Endothelial cell (in vitro differentiated cells): ENCODE data around the gene HSPB7. TPM values are rescaled to one million over a fixed set of nuclear protein-coding genes. Genes with fewer than 3 reads are reported as not detected.

Experiments
- DNase-seq: peaks from one replicate; pipeline ENCODE4 v3.0.0; 2021; ENCODE audit warnings: low spot score
- H3K27ac Mint-ChIP-seq: one replicate; pipeline ENCODE4 v1.8.0; 2021; ENCODE audit warnings: mixed read lengths, inconsistent platforms; ENCODE audit not compliant: unreplicated experiment
- H3K27me3 Mint-ChIP-seq: one replicate; pipeline ENCODE4 v1.8.0; 2021; ENCODE audit warnings: mild to moderate bottlenecking, moderate library complexity, mixed read lengths, inconsistent platforms; ENCODE audit not compliant: unreplicated experiment
- H3K36me3 Mint-ChIP-seq: one replicate; pipeline ENCODE4 v1.8.0; 2021; ENCODE audit warnings: mild to moderate bottlenecking, low read depth, mixed read lengths, inconsistent platforms; ENCODE audit not compliant: unreplicated experiment
- H3K4me1 Mint-ChIP-seq: one replicate; pipeline ENCODE4 v1.8.0; 2021; ENCODE audit warnings: mild to moderate bottlenecking, mixed read lengths, inconsistent platforms; ENCODE audit not compliant: unreplicated experiment
- H3K4me3 Mint-ChIP-seq: one replicate; pipeline ENCODE4 v1.8.0; 2021; ENCODE audit warnings: mild to moderate bottlenecking, mixed read lengths, inconsistent platforms; ENCODE audit not compliant: unreplicated experiment
- H3K9me3 Mint-ChIP-seq: one replicate; pipeline ENCODE4 v1.8.0; 2021; ENCODE audit warnings: mixed read lengths, inconsistent platforms; ENCODE audit not compliant: unreplicated experiment
- CTCF ChIP-seq: fragments of 200-600 bp; sonication (generic); IDR thresholded peaks from one replicate; pipeline ENCODE4 v1.5.0; 2021; ENCODE audit warnings: antibody characterized with exemption; ENCODE audit not compliant: unreplicated experiment
- total RNA-seq: library from RNA; stranded (reverse); fragmentation: NEBNext Ultra II Directional; extraction: Animal tissue kit (Norgen Biotek cat#: 25700); gene quantifications from one replicate; pipeline ENCODE4 v1.2.1, GENCODE V29; 2021; ENCODE audit not compliant: unreplicated experiment

The HSPB7 gene
- total RNA-seq, 1 donor from 2014 or later = not detected

DNA sequence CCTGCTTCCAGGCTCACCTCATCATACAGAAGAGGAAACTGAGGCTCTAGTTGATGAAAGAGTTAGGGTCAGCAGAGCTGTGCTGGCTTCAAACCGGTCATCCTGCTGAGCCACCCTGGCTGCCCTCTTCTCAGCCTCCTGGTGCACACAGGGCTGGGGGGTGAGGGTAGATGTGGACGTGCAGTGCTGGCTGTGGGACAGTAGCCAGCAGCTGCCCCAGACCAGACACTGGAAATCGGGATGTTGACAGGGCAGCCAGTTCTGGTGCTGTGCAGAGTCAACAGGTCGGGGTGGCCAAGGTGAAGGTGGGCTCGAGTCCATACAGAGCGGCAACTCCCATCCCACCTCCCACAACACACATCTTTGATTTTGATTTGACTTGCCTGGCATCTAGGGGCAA, 2.5 kb upstream of the HSPB7 start:
- Mint-ChIP-seq H3K27ac (no peak overlapping the region), H3K9me3 (no peaks in the 10 kb centered on the region), H3K4me1 (no peaks in the 10 kb centered on the region), H3K4me3 (no peak overlapping the region), H3K36me3 (no peaks in the 10 kb centered on the region), H3K27me3 (peaks cover 14% of the 10 kb centered on the region)
- TF ChIP-seq CTCF = no peak
- DNase-seq = no peak

GRCh38 chr1:16019644-16020277, 1.9 kb upstream of the HSPB7 start:
- H3K9me3 Mint-ChIP-seq = no peaks in the 10 kb centered on the region
- H3K27ac Mint-ChIP-seq = peak overlapping the region; percentile 31
- no peaks in the 10 kb centered on the region for H3K36me3 Mint-ChIP-seq
- no peak for TF ChIP-seq CTCF
- H3K4me3 Mint-ChIP-seq = no peak overlapping the region
- H3K27me3 Mint-ChIP-seq = peaks cover 13% of the 10 kb centered on the region
- H3K4me1 Mint-ChIP-seq = no peaks in the 10 kb centered on the region
- no peak for DNase-seq

GRCh38 chr1:16018749-16019643, 1.2 kb upstream of the HSPB7 start:
- H3K4me1 Mint-ChIP-seq = no peaks in the 10 kb centered on the region

DNA sequence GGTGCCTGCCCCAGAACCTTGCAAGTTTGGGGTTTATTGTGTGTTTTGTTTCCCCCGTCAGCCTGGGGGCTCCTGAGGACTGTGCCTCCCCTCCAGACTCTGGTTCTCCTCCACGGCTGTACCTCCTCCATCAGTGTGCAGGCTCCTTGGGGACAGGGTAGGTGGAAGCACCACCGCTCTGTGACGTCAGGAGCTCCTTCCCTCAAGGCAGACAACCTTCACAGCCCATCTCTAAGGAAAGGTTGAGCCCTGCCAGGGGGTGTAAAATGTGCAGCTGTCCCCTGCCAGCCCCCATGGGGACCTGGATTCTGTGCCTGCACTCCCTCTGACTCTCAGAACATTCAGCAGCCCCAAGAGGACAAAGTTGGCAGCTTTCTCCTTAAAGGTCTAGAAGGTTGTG, 465 bp upstream of the HSPB7 start:
- Mint-ChIP-seq H3K27ac (no peak overlapping the region), H3K27me3 (peaks cover 10% of the 10 kb centered on the region), H3K4me1 (no peaks in the 10 kb centered on the region), H3K4me3 (no peak overlapping the region), H3K9me3 (no peaks in the 10 kb centered on the region), H3K36me3 (peaks cover 3% of the 10 kb centered on the region)
- no peak for TF ChIP-seq CTCF
- no peak for DNase-seq

More at GRCh38 chr1:16018749-16019643, 1.2 kb upstream of the HSPB7 start:
- Mint-ChIP-seq H3K4me3 (no peak overlapping the region), H3K27me3 (peaks cover 10% of the 10 kb centered on the region), H3K9me3 (no peaks in the 10 kb centered on the region), H3K36me3 (peaks cover 3% of the 10 kb centered on the region), H3K27ac (peak overlapping the region; percentile 23)
- no peak for DNase-seq
- TF ChIP-seq CTCF = no peak

DNA sequence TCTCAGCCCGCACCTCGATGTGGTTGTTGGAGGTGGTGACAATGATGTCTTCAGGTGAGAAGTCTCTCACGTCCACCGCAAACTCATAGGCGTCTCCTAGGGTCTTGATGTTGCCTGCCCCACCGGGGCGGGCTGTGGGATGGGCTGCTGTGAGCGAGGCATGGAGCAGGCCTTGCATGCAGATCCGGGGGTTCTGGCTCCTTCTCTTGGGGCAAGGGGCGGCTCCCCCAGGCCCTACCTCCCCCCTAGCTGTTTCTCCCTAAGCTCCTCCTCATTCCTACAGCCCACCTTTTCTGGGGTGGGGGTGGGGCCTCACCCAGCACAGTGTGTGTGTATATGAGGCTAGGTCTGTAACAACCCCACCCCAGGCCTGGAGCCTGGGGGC, 775 bp downstream of the HSPB7 start:
- no peaks in the 10 kb centered on the region for H3K4me1 Mint-ChIP-seq
- no peaks in the 10 kb centered on the region for H3K9me3 Mint-ChIP-seq
- DNase-seq = no peak
- H3K4me3 Mint-ChIP-seq = no peak overlapping the region
- no peak for TF ChIP-seq CTCF
- H3K27ac Mint-ChIP-seq = no peak overlapping the region
- peaks cover 10% of the 10 kb centered on the region for H3K27me3 Mint-ChIP-seq
- peaks cover 3% of the 10 kb centered on the region for H3K36me3 Mint-ChIP-seq
